ENCODE data around the gene FLNA. TPM values are rescaled to one million over a fixed set of nuclear protein-coding genes. Genes with fewer than 3 reads are reported as not detected.
A peak's percentile ranks its signal among the peaks of the same experiment; 100 is the strongest.

The FLNA gene
- total RNA-seq, 2 donors from 2014 or later, result 5,928 to 11,236 TPM

DNA sequence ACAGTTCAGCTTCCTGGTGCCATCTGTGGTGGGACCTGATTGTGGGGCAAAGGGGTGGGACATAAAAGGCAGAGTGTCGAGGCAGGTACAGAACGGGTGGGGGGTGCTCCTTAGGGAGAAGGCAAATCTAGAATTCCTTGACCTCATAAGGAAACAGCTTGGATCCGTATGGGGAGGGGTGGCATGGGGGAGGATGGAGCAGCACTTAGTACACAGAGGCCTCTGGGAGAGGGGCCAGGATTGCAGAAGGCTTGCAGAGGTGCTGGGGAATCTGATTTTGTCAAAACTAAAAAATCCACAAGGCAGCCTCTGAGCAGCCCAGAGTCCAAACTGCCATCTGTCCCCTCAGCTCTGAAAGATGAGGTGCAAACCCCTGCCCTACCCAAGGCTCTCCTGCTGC is 2.3 kb upstream of the FLNA start:
- Histone ChIP-seq H3K4me1 (ENCODE audit: control insufficient read depth in 1 of 2, low read depth in 2 of 2) (peaks cover 8 to 34% of the 10 kb centered on the region in 2 donors), H3K4me3 (peak overlapping the region; percentile 76), H3K27me3 (replicated peaks; ENCODE audit: insufficient read depth) (no peaks in the 10 kb centered on the region), H3K9me3 (no peaks in the 10 kb centered on the region), H3K36me3 (no peaks in the 10 kb centered on the region), H3K27ac (peak overlapping the region; percentile 97)
- TF ChIP-seq, protein P1, sequence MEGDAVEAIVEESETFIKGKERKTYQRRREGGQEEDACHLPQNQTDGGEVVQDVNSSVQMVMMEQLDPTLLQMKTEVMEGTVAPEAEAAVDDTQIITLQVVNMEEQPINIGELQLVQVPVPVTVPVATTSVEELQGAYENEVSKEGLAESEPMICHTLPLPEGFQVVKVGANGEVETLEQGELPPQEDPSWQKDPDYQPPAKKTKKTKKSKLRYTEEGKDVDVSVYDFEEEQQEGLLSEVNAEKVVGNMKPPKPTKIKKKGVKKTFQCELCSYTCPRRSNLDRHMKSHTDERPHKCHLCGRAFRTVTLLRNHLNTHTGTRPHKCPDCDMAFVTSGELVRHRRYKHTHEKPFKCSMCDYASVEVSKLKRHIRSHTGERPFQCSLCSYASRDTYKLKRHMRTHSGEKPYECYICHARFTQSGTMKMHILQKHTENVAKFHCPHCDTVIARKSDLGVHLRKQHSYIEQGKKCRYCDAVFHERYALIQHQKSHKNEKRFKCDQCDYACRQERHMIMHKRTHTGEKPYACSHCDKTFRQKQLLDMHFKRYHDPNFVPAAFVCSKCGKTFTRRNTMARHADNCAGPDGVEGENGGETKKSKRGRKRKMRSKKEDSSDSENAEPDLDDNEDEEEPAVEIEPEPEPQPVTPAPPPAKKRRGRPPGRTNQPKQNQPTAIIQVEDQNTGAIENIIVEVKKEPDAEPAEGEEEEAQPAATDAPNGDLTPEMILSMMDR (IDR thresholded peaks at IDR 0.05), result no peak
- DNase-seq (ENCODE audit: low spot score), result no peak
- ATAC-seq (ENCODE audit: insufficient number of reproducible peaks, low FRiP score, low read depth), result no peak

DNA sequence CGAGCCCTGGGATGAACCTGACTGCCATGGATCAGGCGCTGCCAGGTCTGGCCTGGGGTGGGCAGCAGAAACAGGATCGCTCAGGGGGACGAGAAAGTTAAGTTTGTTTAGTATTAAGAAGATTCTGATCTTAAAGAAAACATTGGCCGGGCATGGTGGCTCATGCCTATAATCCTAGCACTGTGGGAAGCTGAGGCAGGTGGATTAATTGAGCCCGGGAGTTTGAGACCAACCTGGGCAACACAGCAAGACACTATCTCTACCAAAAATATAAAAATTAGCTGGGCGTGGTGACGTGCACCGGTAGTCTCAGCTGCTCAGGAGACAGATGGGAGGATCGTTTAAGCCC is 696 bp upstream of the FLNA start:
- Histone ChIP-seq H3K27me3 (replicated peaks; ENCODE audit: insufficient read depth) (no peaks in the 10 kb centered on the region), H3K4me3 (peak overlapping the region; percentile 83), H3K27ac (peak overlapping the region; percentile 97), H3K4me1 (ENCODE audit: control insufficient read depth in 1 of 2, low read depth in 2 of 2) (peaks cover 8 to 26% of the 10 kb centered on the region in 2 donors), H3K9me3 (no peaks in the 10 kb centered on the region), H3K36me3 (peaks cover 10% of the 10 kb centered on the region)
- DNase-seq (ENCODE audit: low spot score) (no peak), ATAC-seq (ENCODE audit: insufficient number of reproducible peaks, low FRiP score, low read depth) (no peak)
- TF ChIP-seq, protein P1 (IDR thresholded peaks at IDR 0.05), result no peak

DNA sequence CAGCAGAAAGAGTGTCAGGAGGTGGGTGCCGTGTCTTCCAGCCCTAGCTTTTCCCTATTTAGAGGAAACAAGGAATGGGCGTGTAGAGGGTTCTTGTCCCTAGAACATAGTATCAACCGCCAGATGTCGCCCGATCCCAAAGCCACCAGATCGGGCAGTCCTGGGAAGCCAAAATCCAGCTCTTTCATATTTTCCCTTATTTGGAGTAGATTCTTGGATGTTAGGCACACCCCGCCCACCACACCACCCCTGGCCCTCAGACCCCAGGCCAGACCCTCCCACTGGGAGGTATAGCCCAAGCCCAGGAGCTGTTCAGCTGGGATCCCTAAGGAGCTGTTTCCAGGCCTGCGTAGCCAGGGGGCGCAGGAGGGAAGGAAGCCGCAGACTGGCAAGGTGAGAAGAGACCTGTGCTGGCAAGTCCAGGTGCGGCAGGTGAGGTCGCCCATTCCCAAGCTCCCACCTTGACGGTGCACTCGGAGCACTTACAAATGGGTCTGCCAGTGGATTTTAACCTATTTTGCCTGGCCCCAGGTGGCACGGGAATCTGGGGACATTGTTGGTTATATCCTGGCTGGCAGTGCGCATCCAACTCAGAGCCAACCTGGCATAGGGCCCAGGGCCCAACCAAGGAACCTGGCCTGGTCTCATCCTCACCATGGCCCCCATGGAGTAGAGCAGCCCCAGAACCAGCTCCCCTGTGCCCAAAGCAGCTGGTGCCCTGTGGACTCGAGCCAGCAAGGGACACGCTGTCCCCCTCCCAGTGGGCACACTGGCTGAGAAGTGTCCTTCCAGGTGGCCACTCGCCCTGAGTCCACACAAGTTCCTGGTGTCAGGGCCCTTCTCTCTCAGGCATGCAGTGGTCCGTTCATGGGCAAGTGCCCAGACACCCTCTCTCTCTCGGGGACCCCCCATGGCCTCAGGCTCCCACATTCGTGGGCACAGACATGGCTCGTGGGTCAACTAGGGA is 811 bp downstream of the FLNA start:
- no peaks in the 10 kb centered on the region for H3K27me3 ChIP-seq (replicated peaks; ENCODE audit: insufficient read depth)
- no peaks in the 10 kb centered on the region for H3K9me3 ChIP-seq
- ATAC-seq (ENCODE audit: insufficient number of reproducible peaks, low FRiP score, low read depth), result peak; percentile 23
- TF ChIP-seq, protein P1 (IDR thresholded peaks at IDR 0.05), result peak; percentile 10
- peaks cover 8 to 23% of the 10 kb centered on the region in 2 donors for H3K4me1 ChIP-seq (ENCODE audit: control insufficient read depth in 1 of 2, low read depth in 2 of 2)
- peaks cover 13% of the 10 kb centered on the region for H3K36me3 ChIP-seq
- H3K4me3 ChIP-seq, result peak overlapping the region; percentile 83
- no peak for DNase-seq (ENCODE audit: low spot score)
- peak overlapping the region; percentile 92 to 97 for H3K27ac ChIP-seq

DNA sequence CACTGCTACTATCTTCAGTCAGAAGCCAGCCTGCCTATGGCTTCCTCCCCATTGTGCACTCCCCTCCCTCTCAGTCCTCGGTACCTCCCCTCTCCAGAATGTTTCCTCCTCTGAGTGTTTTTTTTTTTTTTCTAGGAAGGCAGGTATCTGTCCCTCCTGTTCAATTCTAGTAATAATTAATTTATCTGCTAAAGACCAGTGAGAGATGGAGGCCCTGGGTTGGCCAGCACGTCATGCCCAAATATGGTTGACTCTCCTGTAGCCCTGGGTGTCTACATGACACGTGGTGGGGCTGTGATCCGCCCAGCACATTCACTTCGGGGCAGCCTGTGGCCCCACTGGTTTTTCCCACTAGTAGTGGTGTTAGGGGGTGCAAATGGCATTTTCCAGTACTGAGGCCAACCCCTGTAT is 1.8 kb downstream of the FLNA start:
- peaks cover 10 to 30% of the 10 kb centered on the region in 2 donors for H3K4me1 ChIP-seq (ENCODE audit: control insufficient read depth in 1 of 2, low read depth in 2 of 2)
- TF ChIP-seq, protein P1 (IDR thresholded peaks at IDR 0.05), result no peak

DNA sequence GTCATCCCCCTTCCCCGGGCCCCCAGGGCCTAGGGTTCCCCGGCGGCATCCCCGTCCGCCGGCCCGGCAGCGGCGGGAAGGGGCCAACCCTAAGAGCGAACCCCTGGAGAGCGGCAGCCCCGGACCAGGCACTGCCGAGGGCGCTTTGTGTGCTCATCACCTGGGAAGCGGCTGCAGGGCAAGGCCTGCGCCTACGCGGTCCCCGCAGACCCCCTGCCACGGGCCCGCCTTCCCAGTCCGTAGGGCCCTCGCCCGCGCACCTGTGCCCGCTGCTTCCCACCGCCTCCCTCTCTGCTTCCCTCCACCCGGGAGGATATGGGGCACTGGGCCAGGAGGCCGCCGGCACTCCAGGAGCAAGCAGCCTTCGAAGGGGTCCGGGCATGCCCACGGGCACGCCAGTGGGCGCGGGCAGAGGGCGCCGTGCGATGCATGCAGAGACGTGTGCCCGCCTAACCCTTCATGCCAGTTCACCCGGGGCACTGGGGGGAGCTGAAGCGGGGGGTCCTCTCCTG is 2.6 kb downstream of the FLNA start:
- ATAC-seq (ENCODE audit: insufficient number of reproducible peaks, low FRiP score, low read depth), result no peak
- Histone ChIP-seq H3K27ac (peak overlapping the region; percentile 92 to 97), H3K9me3 (no peaks in the 10 kb centered on the region), H3K27me3 (replicated peaks; ENCODE audit: insufficient read depth) (no peaks in the 10 kb centered on the region), H3K4me1 (ENCODE audit: control insufficient read depth in 1 of 2, low read depth in 2 of 2) (peaks cover 13 to 30% of the 10 kb centered on the region in 2 donors), H3K4me3 (peak overlapping the region; percentile 83), H3K36me3 (peaks cover 27% of the 10 kb centered on the region)
- DNase-seq (ENCODE audit: low spot score), result no peak
- TF ChIP-seq, protein P1 (IDR thresholded peaks at IDR 0.05), result no peak

More for the DNA sequence above, 1.8 kb downstream of the FLNA start:
- peak overlapping the region; percentile 92 to 97 for H3K27ac ChIP-seq
- peak overlapping the region; percentile 83 for H3K4me3 ChIP-seq
- DNase-seq (ENCODE audit: low spot score) (no peak), ATAC-seq (ENCODE audit: insufficient number of reproducible peaks, low FRiP score, low read depth) (no peak)
- H3K9me3 ChIP-seq, result no peaks in the 10 kb centered on the region
- H3K27me3 ChIP-seq (replicated peaks; ENCODE audit: insufficient read depth), result no peaks in the 10 kb centered on the region
- peaks cover 20% of the 10 kb centered on the region for H3K36me3 ChIP-seq
